Esophagus muscularis mucosa (tissue), 4 donors: ENCODE results near the gene CNTRL.

ENCODE experiments used
- EP300 ChIP-seq: sonication (generic); formaldehyde crosslinking; IDR thresholded peaks from one replicate; pipeline ENCODE4 v1.6.1; 2017; ENCODE audit warnings: antibody characterized with exemption
- POLR2A ChIP-seq: fragments of 450-650 bp; IDR thresholded peaks from one replicate; pipeline ENCODE4 v1.6.1; 2017; ENCODE audit warnings: antibody characterized with exemption, moderate library complexity, mild to moderate bottlenecking, low read depth
- POLR2AphosphoS5 ChIP-seq, 2 donors: sonication (generic); formaldehyde crosslinking; IDR thresholded peaks; one replicate each; pipeline ENCODE4 v1.6.1; 2017; ENCODE audit warnings: antibody characterized with exemption in 2 of 2
- TF ChIP-seq, protein P1 (sequence below), 3 experiments: fragments of 200-600 bp in 2 of 3; fragments of 450-650 bp in 1 of 3; sonication (generic) in 2 of 3; IDR thresholded peaks; one replicate each; pipeline ENCODE4 v1.5.1; 2017 to 2019; ENCODE audit warnings: antibody characterized with exemption in 3 of 3, mild to moderate bottlenecking in 2 of 3, moderate library complexity in 1 of 3

DNA sequence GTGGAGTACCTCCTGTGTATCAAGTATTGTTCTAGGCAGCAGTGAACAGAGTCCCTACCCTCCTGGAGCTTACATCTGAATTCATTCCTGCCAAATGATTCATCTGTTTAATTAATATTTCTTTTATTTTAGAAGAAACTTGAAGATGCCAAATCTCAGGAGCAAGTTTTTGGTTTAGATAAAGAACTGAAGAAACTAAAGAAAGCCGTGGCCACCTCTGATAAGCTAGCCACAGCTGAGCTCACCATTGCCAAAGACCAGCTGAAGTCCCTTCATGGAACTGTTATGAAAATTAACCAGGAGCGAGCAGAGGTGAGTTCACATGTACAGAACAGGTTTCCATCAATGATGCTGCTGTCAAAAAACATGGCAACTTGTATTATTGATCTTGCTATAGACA, 69.0 kb downstream of the CNTRL start:
- no peak for TF ChIP-seq EP300
- no peak for TF ChIP-seq POLR2AphosphoS5 (IDR thresholded peaks at IDR 0.05)
- TF ChIP-seq, protein P1, sequence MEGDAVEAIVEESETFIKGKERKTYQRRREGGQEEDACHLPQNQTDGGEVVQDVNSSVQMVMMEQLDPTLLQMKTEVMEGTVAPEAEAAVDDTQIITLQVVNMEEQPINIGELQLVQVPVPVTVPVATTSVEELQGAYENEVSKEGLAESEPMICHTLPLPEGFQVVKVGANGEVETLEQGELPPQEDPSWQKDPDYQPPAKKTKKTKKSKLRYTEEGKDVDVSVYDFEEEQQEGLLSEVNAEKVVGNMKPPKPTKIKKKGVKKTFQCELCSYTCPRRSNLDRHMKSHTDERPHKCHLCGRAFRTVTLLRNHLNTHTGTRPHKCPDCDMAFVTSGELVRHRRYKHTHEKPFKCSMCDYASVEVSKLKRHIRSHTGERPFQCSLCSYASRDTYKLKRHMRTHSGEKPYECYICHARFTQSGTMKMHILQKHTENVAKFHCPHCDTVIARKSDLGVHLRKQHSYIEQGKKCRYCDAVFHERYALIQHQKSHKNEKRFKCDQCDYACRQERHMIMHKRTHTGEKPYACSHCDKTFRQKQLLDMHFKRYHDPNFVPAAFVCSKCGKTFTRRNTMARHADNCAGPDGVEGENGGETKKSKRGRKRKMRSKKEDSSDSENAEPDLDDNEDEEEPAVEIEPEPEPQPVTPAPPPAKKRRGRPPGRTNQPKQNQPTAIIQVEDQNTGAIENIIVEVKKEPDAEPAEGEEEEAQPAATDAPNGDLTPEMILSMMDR (IDR thresholded peaks at IDR 0.05), result no peak
- no peak for TF ChIP-seq POLR2A
